G401 (cell line): ENCODE data around the gene BANP. TPM values are rescaled to one million over a fixed set of nuclear protein-coding genes. Genes with fewer than 3 reads are reported as not detected.
"Not testable (repeated sequence)": the region's sequence is repeated elsewhere in the genome, so short reads cannot be mapped to it uniquely, and the experiment has no call there.

Source experiments
- DNase-seq: peaks from one replicate; pipeline ENCODE4 v3.0.0-alpha.2; 2015; ENCODE audit warnings: low spot score
- in situ Hi-C: cut with HindIII; loops from 2 replicates; pipeline ENCODE4 v1.10.0; 2016; ENCODE audit warnings: low sequenced_read_pairs, mixed read lengths
- total RNA-seq: library from RNA; depleted of rRNA; stranded (reverse); fragments of >200 nt; shearing (Covaris generic); gene quantifications from 2 replicates; pipeline ENCODE4 v1.2.3, GENCODE V29; 2014

The BANP gene
- total RNA-seq, 1 experiment from 2014 or later: 28.4 TPM

DNA sequence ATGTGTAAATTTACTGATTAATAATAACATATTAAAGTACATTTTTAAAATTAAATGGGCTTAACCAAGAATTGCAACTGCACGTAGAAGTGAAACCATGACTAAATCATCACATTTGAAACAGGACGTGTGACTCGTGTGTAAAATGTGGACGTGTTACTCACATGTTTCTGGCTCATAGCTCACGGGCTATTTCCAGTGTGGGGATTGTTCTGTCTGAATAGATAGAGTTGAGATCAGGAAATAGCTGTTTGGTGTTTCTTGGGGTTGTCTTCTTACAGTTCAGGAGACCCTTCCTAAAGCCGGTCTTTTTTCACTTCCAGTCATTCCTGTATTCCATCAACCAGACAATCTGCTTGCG is 32.5 kb downstream of the BANP start:
- in situ Hi-C loops, DNase-seq: not testable (repeated sequence)

DNA sequence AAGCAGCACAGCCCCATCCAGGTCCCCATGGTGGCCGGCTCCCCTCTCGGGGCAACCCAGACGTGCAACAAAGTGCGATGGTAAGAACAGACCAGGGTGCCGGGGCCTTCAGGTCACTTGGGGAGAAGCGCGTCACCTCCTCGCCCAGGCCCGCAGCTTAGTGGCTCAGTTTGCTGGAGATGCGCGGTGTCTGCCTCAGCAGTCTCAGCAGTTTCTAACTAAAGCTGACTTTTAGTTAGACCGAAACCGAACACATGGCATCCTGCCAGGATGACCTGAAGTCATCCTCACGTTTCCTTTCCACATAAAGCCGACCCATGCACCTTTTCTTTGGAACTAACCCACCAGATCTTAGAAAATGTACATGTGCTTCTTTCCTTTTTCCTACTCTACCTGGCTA is 32.9 kb downstream of the BANP start:
- in situ Hi-C loops, DNase-seq: not testable (repeated sequence)

DNA sequence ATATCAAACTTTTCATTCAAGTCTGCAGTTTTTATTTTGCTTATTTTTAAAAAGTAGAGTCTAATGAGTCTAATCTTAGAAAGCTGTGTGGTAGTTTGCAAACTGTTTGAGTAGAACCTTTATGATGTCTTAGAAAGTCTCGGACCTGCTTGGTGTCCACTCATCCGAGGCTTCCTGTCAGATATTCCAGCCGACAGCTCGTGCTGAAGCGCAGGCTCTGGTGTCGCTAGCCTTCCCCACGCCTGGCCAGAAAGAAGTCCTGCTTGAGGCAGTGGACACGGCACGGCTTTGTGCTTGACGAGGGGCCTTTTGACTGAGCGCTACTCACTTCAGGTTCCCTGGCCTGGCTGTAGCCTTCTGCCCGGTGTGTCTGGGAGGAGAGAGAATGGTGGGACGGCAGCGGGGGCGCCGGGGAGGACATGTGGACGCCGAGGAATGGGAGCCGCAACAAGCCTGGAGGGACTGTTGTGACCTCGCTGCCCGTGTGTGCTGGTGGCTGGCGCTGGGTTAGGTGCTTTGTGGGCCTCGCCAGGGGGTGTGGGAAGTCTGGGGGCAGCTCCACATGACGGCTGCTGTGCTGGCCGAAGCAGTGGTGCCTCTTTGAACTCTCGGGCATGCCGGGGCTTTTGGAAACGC is 33.5 kb downstream of the BANP start:
- in situ Hi-C loops: no loop called here
- DNase-seq: no peak

DNA sequence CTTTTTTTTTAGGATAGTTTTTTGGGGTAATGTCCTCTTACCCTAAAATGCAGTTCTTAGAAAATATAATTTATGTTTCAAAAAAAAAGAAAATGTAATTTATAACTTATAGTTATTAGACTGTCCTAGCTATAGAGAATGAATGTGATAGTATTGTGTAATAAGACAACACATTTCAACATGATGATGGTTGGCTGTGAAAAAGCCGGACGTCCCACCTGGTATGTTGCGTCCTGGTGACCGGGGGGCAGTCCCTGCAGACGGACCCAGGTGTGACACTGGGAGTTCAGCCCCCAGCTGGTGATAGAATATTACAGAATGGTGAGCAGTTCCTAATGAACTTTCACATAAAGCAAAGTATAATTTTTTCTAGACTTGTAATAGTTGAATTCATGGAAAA is 34.3 kb downstream of the BANP start:
- in situ Hi-C loops, DNase-seq: not testable (repeated sequence)

DNA sequence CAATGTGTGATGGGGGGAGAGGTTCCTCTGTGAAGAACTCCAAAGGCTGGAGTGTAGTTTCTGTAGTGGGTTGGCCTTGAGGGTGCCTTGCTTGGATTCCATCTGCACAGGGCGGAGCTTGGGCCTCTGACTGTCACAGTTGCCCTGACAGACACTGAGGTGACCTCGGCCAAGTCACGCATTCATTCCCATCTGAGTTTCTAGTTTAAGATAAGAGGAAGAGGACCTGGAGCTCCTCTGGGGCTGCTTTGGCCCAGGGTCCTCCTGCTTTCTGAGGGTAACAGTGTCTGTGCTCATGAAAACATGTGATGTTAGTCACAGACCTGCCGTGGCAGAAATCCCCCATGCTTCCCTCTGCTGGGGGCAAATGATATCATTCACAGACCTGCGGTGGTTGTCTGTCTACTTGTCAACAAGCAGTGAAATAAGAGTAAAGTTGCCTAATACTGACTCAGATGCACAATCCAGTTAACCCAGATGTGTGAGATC is 35.2 kb downstream of the BANP start:
- in situ Hi-C loops, DNase-seq: not testable (repeated sequence)

DNA sequence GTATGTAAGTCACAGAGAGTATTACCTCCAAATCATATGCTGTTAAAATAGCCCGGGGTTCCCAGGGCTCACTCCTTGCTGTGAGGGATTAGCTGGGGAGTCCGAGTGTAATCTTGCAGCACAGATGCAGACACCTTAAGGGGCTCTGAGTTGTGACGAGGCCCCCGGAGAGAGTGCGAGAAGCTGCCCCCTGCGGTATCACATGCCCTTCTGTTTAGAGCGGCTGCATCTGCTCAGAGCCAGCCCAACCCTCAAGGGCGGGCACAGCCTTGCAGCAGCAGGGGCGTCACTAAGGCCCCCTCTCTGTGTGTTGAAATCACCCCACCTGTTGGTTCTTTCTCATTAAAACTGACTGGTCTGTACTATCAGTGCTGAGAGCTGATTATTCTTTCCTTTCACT is 37.4 kb downstream of the BANP start:
- DNase-seq, in situ Hi-C loops: not testable (repeated sequence)

DNA sequence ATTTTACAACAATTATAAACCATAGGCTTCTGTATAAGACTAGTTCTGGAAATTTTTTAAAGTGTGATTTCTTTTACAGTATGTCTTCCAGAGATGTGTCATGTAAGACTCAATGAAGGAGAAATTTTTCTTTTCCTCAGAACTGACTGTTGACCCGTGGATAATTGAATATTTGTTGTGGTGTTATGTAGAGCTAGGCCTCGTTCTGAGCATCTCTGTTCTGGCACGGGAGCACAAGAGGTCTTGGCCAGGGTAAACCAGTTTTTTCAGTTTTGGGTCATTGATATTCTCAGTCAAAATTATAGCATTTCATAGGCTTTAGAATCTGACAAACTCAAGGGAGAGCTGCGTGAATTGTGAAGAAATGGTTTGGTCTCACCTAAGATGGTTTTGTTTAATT is 39.0 kb downstream of the BANP start:
- DNase-seq, in situ Hi-C loops: not testable (repeated sequence)

DNA sequence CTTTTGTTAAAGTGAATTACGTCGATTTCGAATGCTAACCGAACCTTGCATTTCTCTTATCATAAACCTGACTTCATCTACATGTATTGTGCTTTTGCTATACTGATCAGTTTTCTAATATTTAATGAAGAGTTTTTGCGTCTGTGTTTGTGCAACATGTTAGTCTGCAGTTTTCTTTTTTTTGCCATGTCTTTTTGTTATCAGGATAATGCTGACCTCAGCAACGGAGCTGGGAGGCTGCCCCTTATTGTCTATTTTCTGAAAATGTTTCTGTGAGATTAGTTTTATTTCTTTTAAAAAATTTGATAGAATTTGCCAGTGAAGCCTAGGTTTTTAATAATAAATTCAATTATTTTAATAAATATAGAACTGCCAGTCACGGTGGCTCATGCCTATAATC is 40.9 kb downstream of the BANP start:
- DNase-seq, in situ Hi-C loops: not testable (repeated sequence)

DNA sequence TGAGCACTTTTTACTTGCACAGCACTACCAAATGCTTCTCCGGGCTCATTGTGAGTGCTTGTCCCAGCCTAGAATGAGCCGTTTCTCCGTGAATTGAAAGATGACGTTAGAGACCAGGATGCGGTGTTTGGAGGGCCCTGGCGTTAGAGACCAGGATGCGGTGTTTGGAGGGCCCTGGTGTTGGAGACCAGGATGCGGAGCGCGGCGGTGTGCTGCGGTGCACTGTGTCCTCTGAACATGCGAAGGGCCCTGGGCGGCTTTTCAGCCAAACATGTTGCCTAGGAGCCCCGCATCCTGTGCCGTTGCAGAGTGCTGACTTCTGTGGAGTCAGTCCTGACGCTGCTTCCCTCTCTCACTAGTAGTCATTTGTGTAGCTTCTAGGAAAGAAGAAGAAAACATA is 42.7 kb downstream of the BANP start:
- in situ Hi-C loops: no loop called here
- no peak for DNase-seq

DNA sequence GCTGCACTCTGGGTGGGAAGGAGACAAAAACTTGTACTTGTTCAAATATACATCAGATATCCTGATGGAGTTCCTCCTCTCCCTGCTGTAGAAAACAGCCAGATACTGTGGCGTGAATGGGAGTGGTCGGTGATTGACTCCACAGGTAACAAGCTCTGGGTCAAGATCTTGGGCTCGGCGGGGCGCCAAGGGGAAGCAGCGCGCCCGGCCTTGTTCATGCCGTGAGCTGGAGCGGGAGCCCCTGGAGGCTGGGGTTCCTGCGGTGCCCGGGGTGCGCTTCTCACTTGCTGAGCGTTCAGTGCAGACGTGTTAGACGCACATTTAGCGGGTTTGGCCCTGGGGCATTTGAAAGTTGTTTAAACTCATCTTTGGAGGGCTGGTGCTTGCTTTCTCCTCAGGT is 44.4 kb downstream of the BANP start:
- in situ Hi-C loops: no loop called here
- no peak for DNase-seq

DNA sequence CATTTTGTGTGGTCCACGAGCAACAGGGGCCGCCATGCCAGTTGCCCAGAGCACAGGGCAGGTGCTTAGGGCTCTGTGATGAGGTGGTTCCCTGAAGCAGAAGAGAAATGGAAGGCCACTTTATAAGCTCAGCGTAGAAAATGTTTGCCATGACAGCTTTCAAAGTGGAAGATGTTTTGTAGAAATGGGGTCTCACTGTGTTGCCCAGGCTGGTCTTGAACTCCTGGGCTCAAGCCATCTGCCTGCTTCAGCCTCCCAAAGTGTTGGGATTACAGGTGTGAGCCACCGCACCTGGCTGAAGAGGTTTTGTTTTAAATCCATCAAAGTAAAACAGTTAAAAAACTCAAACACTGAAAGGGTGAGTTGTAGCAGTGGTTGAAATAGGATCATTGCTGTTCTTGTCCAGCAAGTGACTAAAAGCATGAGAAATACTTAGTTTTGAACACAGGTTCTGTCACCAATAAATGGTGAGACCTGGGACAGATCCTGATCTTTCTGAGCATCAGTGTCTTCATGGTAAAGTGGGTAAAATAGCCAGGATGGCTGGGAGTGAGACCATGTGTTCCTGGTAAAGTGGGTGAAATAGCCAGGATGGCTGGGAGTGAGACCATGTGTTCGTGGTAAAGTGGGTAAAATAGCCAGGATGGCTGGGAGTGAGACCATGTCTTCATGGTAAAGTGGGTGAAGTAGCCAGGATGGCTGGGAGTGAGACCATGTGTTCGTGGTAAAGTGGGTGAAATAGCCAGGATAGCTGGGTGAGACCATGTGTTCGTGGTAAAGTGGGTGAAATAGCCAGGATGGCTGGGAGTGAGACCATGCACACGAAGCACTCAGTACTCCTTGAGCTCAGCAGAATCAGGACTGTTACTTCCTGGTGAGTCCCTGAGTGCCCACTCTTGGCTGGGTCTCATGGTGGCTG is 46.0 kb downstream of the BANP start:
- DNase-seq: no peak
- in situ Hi-C loops: no loop called here

DNA sequence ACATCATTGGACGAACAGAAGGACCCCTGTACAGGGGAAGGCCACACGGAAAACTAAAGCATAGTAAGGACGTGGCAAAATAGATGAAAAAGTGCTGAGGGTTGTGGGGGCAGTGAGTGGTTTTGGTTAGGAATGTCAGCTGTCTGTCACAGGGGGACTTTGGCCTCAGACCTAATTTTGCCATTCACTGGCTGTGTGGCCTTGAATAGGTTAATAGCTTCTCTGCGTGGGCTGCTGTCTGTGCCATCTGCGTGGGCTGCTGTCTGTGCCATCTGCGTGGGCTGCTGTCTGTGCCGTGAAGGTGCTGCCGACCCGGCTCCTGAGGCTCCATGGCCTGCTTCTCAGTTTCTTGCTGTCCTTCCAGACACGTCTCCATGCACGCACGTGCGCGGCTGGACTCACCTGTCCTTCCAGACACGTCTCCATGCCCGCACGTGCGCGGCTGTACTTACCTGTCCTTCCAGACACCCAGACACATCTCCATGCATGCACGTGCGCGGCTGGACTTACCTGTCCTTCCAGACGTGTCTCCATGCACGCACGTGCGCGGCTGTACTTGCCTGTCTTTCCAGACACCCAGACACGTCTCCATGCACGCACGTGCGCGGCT is 47.1 kb downstream of the BANP start:
- DNase-seq, in situ Hi-C loops: not testable (repeated sequence)

DNA sequence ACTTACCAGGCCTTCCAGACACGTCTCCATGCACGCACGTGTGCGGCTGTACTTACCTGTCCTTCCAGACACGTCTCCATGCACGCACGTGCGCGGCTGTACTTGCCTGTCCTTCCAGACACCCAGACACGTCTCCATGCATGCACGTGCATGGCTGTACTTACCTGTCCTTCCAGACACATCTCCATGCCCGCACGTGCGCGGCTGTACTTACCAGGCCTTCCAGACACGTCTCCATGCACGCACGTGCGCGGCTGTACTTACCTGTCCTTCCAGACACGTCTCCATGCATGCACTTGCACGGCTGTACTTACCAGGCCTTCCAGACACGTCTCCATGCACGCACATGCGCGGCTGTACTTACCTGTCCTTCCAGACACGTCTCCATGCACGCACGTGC is 47.8 kb downstream of the BANP start:
- DNase-seq, in situ Hi-C loops: not testable (repeated sequence)

DNA sequence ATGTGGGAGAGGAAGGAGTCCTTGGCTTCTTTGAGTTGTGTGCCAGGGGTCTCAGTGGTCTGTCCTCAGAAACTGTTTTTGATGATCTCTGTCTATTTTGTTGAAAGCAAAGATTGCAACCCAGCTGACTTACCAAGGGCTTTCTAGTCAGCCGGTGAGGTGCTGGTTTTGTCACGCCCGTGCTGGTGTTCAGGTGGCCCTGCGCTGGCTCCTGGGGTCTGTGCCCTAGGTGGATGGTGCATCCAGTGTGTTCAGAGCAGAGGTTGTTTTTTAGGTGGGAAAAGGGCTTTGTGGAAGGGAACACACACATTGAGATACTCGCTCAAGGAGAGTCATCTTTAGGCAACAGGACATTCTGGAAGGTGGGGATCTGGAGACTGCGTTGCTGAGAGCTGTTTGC is 51.0 kb downstream of the BANP start:
- DNase-seq: no peak
- in situ Hi-C loops: no loop called here

DNA sequence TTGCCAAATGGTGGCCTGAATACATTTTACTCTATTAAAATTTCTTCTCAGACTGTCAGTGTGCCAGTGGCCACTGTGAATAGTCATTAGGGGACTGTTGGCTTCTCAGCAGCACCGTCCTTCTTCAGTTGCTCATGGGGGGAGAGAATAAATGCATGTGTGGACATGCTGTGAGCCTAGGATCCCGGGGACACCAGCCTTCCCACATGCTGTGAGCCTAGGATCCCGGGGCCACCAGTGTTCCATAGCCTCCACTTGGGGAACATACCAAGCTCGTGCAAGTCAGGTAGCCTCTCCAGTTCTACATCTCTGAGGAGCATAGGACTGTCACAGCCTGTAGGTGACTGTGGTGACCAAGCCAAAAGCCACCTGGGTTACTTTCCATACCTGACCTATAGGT is 51.5 kb downstream of the BANP start:
- DNase-seq: no peak
- in situ Hi-C loops: no loop called here

DNA sequence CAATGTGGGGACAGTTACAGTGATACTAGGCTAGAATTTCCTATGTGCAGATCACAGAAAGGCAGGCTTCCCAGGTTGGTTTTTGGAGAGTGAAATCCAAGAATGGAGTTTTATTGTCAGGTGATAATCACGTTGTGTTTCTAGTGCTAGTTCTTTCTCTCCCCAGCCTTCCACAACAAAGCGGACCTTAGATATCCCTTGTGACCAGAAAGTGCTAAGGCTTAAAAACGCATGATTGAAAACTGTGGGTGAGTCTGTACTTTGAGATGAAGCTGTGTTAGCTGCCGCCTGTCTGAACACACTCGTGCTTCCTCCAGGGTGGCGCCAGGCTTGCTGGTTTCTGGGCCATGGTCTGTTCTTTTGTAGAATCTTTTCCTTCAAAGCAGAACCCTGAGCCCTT is 52.1 kb downstream of the BANP start:
- in situ Hi-C loops: no loop called here

DNA sequence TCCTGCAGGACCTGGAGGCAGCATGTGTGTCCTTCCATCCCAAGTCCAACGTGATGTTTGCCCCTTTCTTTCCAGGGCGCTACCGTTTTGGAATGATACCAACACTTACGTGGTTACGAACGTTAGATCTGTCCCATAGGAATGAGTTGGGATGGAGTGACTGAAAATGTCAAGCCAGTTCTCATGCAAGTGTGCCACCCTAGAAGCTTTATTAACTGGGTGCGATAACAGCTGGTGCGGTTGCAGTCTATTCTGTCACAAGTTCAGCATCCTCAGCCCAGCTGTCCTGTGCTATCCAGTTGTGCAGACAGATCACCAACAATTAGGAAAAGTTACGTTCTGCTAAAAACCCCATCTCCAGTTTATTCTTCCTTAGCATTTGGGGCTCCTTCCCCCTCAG is 52.5 kb downstream of the BANP start:
- no peak for DNase-seq
- in situ Hi-C loops: no loop called here

More for the DNA sequence above, 52.1 kb downstream of the BANP start:
- no peak for DNase-seq

DNA sequence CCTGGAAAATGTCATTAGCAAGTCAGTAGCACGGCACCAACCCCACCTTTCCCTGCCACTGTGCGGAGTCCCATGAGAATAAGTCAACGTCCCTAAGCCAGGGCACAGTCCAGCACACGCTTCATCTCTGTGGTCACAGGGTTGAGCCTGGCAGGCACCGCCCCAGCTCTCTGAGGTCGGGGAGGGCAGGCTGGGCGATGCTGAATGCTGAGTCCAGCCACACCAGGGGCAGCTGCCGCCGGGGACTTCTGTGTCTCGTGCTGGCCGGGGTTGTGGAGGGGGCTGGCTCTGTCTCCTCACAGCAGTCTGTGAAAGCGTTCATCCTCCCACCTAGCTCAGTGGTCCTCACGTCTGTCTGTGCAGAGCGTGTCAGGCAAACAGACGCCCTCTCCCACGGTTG is 53.2 kb downstream of the BANP start:
- DNase-seq: no peak
- in situ Hi-C loops: no loop called here

DNA sequence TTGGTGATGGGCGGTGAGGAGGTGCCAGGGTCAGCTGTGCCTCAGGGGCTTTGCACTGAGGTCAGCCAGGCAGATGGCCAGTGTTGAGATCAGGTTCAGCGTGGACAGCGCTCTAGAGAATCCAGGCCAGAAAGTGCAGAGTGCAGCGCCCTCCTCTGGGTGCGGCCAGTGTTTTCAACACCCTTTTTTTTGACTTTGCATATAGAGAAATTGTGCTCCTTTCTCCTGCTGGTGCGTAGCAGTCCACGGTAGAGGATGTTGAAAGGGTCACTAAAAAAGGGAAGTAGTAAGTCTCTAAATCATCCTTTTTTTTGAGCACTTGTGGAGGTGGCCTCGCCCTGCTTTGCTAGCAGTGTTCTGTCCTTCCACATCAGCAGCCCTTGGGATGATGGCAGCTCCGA is 53.9 kb downstream of the BANP start:
- in situ Hi-C loops: no loop called here
- DNase-seq: no peak

DNA sequence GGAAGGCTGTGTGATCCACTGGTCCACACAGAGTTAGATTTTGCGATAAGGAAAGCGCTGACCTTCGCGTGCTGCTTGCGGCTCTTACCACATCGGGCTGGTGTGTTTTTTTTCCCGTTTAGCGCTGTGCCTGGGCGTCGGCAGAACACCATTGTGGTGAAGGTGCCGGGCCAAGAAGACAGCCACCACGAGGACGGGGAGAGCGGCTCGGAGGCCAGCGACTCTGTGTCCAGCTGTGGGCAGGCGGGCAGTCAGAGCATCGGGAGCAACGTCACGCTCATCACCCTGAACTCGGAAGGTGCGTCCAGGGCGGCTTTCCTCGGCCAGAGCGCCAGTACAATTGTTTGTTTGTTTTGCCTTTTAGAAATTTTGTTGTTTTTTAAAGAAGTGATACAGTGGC is 54.7 kb downstream of the BANP start:
- DNase-seq: no peak
- in situ Hi-C loops: no loop called here
